GM23338 (cell line): Measurements from ENCODE around the gene PRR33. TPM values are rescaled to one million over a fixed set of nuclear protein-coding genes. Genes with fewer than 3 reads are reported as not detected.

Experiments used
- ATAC-seq: fragments of 200-7000 bp; cut with Tn5 transposase; 3 replicates; pipeline ENCODE4 v1.9.1; 2020
- DNase-seq: peaks from one replicate; pipeline ENCODE4 v3.0.0-alpha.2; 2015; ENCODE audit warnings: low spot score
- H2AFZ ChIP-seq: fragments of 200-600 bp; sonication (generic); 2 replicates; pipeline ENCODE4 v1.8.0; 2016; ENCODE audit warnings: antibody characterized with exemption, mild to moderate bottlenecking, moderate library complexity
- H3F3A ChIP-seq: fragments of 200-600 bp; sonication (generic); replicated peaks from 2 replicates; pipeline ENCODE4 v1.8.0; 2017; ENCODE audit warnings: antibody characterized with exemption, mixed run types, low read depth
- H3K27ac ChIP-seq: fragments of 200-600 bp; sonication (generic); 2 replicates; pipeline ENCODE4 v1.6.1; 2016; ENCODE audit warnings: low read depth
- H3K27me3 ChIP-seq: fragments of 200-600 bp; sonication (generic); 2 replicates; pipeline ENCODE4 v1.8.0; 2016; ENCODE audit warnings: mild to moderate bottlenecking, mixed run types, moderate library complexity; ENCODE audit not compliant: insufficient read depth
- H3K36me3 ChIP-seq: fragments of 200-600 bp; sonication (generic); 2 replicates; pipeline ENCODE4 v1.8.0; 2016; ENCODE audit warnings: mild to moderate bottlenecking; ENCODE audit not compliant: insufficient read depth
- H3K4me1 ChIP-seq: fragments of 200-600 bp; sonication (generic); 2 replicates; pipeline ENCODE4 v1.8.0; 2016; ENCODE audit warnings: mild to moderate bottlenecking, moderate library complexity; ENCODE audit not compliant: insufficient read depth
- H3K4me2 ChIP-seq: fragments of 200-600 bp; sonication (generic); 2 replicates; pipeline ENCODE4 v1.7.1; 2017; ENCODE audit warnings: mixed run types
- H3K4me3 ChIP-seq: fragments of 200-600 bp; sonication (generic); 2 replicates; pipeline ENCODE4 v1.6.1; 2016; ENCODE audit warnings: mixed run types
- H3K79me2 ChIP-seq: fragments of 200-600 bp; sonication (generic); replicated peaks from 2 replicates; pipeline ENCODE4 v1.8.0; 2017; ENCODE audit warnings: mild to moderate bottlenecking; ENCODE audit not compliant: insufficient read depth
- H3K9me2 ChIP-seq: fragments of 200-600 bp; sonication (generic); 2 replicates; pipeline ENCODE4 v1.8.0; 2017; ENCODE audit not compliant: insufficient read depth
- H4K20me1 ChIP-seq: fragments of 200-600 bp; sonication (generic); replicated peaks from 2 replicates; pipeline ENCODE4 v1.8.0; 2017; ENCODE audit warnings: mild to moderate bottlenecking; ENCODE audit not compliant: insufficient read depth
- H3K27ac Mint-ChIP-seq: 2 replicates; pipeline ENCODE4 v1.8.0; 2020; ENCODE audit warnings: inconsistent platforms, mild to moderate bottlenecking, moderate library complexity, mixed read lengths
- H3K27me3 Mint-ChIP-seq: 3 replicates; pipeline ENCODE4 v1.8.0; 2022; ENCODE audit warnings: low read depth, mild to moderate bottlenecking, moderate library complexity, mixed read lengths, inconsistent platforms; ENCODE audit not compliant: insufficient read depth, poor library complexity
- H3K36me3 Mint-ChIP-seq: 3 replicates; pipeline ENCODE4 v1.8.0; 2021; ENCODE audit warnings: low read depth, mild to moderate bottlenecking, inconsistent platforms, moderate library complexity, mixed read lengths
- H3K4me1 Mint-ChIP-seq: 3 replicates; pipeline ENCODE4 v1.8.0; 2020; ENCODE audit warnings: mild to moderate bottlenecking, inconsistent platforms, mixed read lengths
- H3K4me3 Mint-ChIP-seq: 3 replicates; pipeline ENCODE4 v1.8.0; 2021; ENCODE audit warnings: moderate library complexity, mild to moderate bottlenecking, inconsistent platforms, mixed read lengths
- H3K9me3 Mint-ChIP-seq: 3 replicates; pipeline ENCODE4 v1.8.0; 2020; ENCODE audit warnings: moderate library complexity, mild to moderate bottlenecking, inconsistent platforms, mixed read lengths
- CREB1 ChIP-seq: fragments of 250-450 bp; sonication (Bioruptor Pico); IDR thresholded peaks from 2 replicates; pipeline ENCODE4 v1.5.0; 2020; ENCODE audit warnings: low read depth, mild to moderate bottlenecking, moderate library complexity
- CTCF ChIP-seq, 2 experiments: fragments of 200-600 bp in 1 of 2; sonication (generic) in 1 of 2; conservative IDR thresholded peaks; 2 replicates each; pipeline versions ENCODE4 v1.5.1 to v1.6.1; 2016 to 2017; ENCODE audit warnings: antibody characterized with exemption in 2 of 2, low read depth in 2 of 2, mild to moderate bottlenecking in 2 of 2, moderate library complexity in 1 of 2
- ETS1 ChIP-seq: IDR thresholded peaks from 2 replicates; pipeline ENCODE4 v1.6.1; 2016; ENCODE audit warnings: antibody characterized with exemption
- EZH2 ChIP-seq: fragments of 200-600 bp; sonication (generic); IDR thresholded peaks from one replicate; pipeline ENCODE4 v1.8.0; 2017; ENCODE audit warnings: antibody characterized with exemption, mild to moderate bottlenecking, low read depth; ENCODE audit not compliant: unreplicated experiment
- EZH2phosphoT487 ChIP-seq: fragments of 200-600 bp; sonication (generic); IDR thresholded peaks from one replicate; pipeline ENCODE4 v1.8.1; 2018; ENCODE audit warnings: antibody characterized with exemption; ENCODE audit not compliant: unreplicated experiment
- JUNB ChIP-seq: IDR thresholded peaks from one replicate; pipeline ENCODE4 v1.6.1; 2016; ENCODE audit warnings: antibody characterized with exemption; ENCODE audit not compliant: unreplicated experiment
- NANOG ChIP-seq: IDR thresholded peaks from 2 replicates; pipeline ENCODE4 v1.6.1; 2016; ENCODE audit warnings: antibody characterized with exemption, borderline replicate concordance
- POLR2AphosphoS5 ChIP-seq: IDR thresholded peaks from 2 replicates; pipeline ENCODE4 v1.6.1; 2016; ENCODE audit warnings: antibody characterized with exemption, low read depth
- REST ChIP-seq: IDR thresholded peaks from one replicate; pipeline ENCODE4 v1.6.1; 2018; ENCODE audit warnings: antibody characterized with exemption; ENCODE audit not compliant: unreplicated experiment
- STAT1 ChIP-seq: IDR thresholded peaks from one replicate; pipeline ENCODE4 v1.6.1; 2016; ENCODE audit warnings: antibody characterized with exemption; ENCODE audit not compliant: unreplicated experiment
- ZNF114 ChIP-seq: fragments of 250-450 bp; sonication (Bioruptor Pico); IDR thresholded peaks from 2 replicates; pipeline ENCODE4 v1.5.0; 2020; ENCODE audit warnings: mild to moderate bottlenecking, moderate library complexity
- ZNF331 ChIP-seq: fragments of 250-450 bp; sonication (Bioruptor Pico); IDR thresholded peaks from 2 replicates; pipeline ENCODE4 v1.5.0; 2020; ENCODE audit warnings: low read depth, mild to moderate bottlenecking, moderate library complexity
- ZNF462 ChIP-seq: fragments of 250-450 bp; sonication (Bioruptor Pico); IDR thresholded peaks from 2 replicates; pipeline ENCODE4 v1.5.0; 2020; ENCODE audit warnings: mild to moderate bottlenecking, moderate library complexity
- polyA plus RNA-seq: library from polyadenylated mRNA; unstranded; fragments of >200 nt; fragmentation: Nextera tagmentation; extraction: Ambion mirVana; gene quantifications from 2 replicates; pipeline ENCODE4 v1.2.1, GENCODE V29; 2016
- total RNA-seq: library from RNA; depleted of rRNA; stranded (reverse); fragments of >200 nt; shearing (Covaris generic); gene quantifications from 2 replicates; pipeline ENCODE4 v1.2.3, GENCODE V29; 2014

PRR33 gene
- total and polyA plus RNA-seq, 2 experiments from 2014 or later: not detected

- Mint-ChIP-seq H3K9me3 (no peaks in the 10 kb centered on the region), H3K36me3 (no peaks in the 10 kb centered on the region), H3K27ac (no peak overlapping the region), H3K4me3 (no peak overlapping the region), H3K4me1 (no peaks in the 10 kb centered on the region), H3K27me3 (peaks cover 7% of the 10 kb centered on the region)
- DNase-seq: no peak
- Histone ChIP-seq H3K79me2 (no peaks in the 10 kb centered on the region), H3K27ac (no peak overlapping the region), H3K36me3 (no peaks in the 10 kb centered on the region), H3K4me1 (no peaks in the 10 kb centered on the region), H2AFZ (no peak overlapping the region), H3F3A (no peaks in the 10 kb centered on the region), H3K9me2 (no peaks in the 10 kb centered on the region), H3K4me3 (no peak overlapping the region), H4K20me1 (no peaks in the 10 kb centered on the region), H3K4me2 (no peak overlapping the region), H3K27me3 (no peaks in the 10 kb centered on the region)
- TF ChIP-seq REST (no peak), NANOG (no peak), EZH2 (no peak), ZNF331 (CRISPR knock-in tag) (no peak), ZNF462 (CRISPR knock-in tag) (no peak), CTCF (conservative IDR thresholded peaks at IDR 0.05; ENCODE audit: low read depth in 2 of 2) (no peak), POLR2AphosphoS5 (no peak), CREB1 (CRISPR knock-in tag) (no peak), ZNF114 (CRISPR knock-in tag) (no peak), ETS1 (no peak), JUNB (no peak), EZH2phosphoT487 (no peak), STAT1 (no peak)
- ATAC-seq: no peak
Measured at GRCh38 chr11:1889224-1889930, 2.3 kb downstream of the PRR33 start.
